ENCODE data around the gene NRL. TPM values are rescaled to one million over a fixed set of nuclear protein-coding genes. Genes with fewer than 3 reads are reported as not detected.

Gene NRL
- total and polyA plus RNA-seq, 2 donors (not counting 3 experiments of a cell fraction or from before 2014, with no cell fraction given): 0.71 to 1.1 TPM

DNA sequence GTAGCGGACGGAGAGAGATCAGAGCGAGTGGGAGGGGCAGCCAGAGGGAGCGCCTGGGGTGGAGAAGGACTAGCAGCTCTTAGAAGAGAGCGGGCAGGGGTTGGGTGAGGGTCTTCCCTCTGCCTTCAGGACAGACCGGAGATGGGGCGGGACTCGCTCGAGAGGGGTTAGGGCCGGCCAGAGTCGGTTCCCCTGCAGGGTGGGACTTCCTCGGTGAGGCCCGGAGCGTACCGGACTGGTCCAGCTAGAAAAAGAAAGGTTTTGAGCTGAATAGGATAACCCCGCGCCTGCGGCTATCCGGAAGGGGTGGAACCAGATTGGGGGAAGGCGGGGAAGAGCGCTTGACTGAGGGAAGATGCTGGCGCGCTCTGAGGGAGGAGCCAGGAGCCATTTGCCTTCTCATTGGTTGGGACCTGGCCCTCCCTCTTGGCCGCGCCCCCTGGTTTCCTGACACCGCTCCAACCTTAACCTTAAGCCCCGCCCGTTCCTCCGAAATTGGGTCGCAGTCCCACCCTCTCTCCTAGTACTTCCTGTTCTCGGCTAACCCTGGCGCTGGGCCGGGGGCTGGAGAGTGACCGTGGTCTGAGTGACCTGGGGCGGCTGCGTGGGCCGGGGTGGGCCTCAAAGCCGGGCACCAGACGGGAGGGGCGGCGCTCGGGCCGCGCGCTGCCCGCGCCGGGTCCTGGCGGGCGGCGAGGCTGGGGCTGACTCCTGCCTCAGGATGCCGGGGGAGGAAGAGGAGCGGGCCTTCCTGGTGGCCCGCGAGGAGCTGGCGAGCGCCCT is 32.4 kb upstream of the NRL start, which contains the start of gene RNF31:
TSS of gene RNF31 (plus strand) at position 521 of the 783 bp plus-strand sequence. CDS start at position 722, 201 bp downstream.
- peak; percentile 100 for FAIRE-seq
- dilution Hi-C loops (cut with MboI; ENCODE audit: extremely low pct_ligation_motif_present, low sequenced_read_pairs): no loop called here

DNA sequence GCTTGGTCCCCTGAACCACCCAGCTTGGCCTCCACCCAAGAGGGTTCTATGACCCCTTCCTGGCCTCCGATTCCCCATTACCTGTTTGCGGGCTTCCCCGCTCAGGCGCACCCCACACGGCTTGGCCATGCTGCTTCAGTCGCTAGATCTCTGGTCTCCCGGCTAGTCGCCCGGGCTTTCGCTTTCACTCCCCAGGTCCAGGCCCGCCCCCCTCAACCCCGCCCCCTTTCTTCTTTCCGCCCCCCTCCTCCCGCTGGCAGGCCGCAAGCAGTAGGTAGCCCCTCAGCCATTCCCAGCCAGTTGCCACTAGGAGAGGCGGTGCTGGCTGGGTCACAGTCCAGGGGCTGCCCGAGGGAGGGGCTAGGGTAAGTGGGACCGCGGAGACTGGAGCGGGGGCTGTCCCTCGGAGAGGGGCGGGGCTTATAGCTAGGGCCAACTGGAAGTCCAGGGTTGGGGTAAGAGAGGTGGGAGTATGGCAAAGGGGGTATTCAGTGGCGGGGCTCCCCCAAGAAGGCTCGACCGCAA is 31.8 kb upstream of the NRL start, which contains the start of gene PSME2:
TSS of gene PSME2 (minus strand) at position 158 of the 525 bp plus-strand sequence. CDS start at position 129, 29 bp downstream.
- peak within 1 kb of the TSS; percentile 59 to 86 (median 79) for H3K4me3 ChIP-seq (replicated peaks in 1 of 3; ENCODE audit: insufficient read depth in 1 of 3, low read depth in 1 of 3, low read length in 3 of 3)
- H3K4me2 ChIP-seq (ENCODE audit: insufficient read depth, low read length): peak within 1 kb of the TSS; percentile 95
- BruUV-seq (replicated peaks): no TSS peak
- intact Hi-C loops (cut with micrococcal nuclease): loop anchor here (1.0 to 5.0 kb wide), 5 partner anchors 32 to 286 kb away; partner anchors contain the start of genes DCAF11, DHRS1, IPO4 and NFATC4
- H3K9me3 ChIP-seq (replicated peaks; ENCODE audit: control insufficient read depth, insufficient read depth, low read length): no peaks in the 10 kb centered on the region
- DNase-seq (ENCODE audit: low read depth, low spot score) (peak; percentile 99), FAIRE-seq (no peak)
- dilution Hi-C loops (cut with MboI; ENCODE audit: extremely low pct_ligation_motif_present, low sequenced_read_pairs): no loop called here
- no peak for TF ChIP-seq JUN (IDR thresholded peaks at IDR 0.05; ENCODE audit: borderline replicate concordance, insufficient read depth, insufficient read length, low read depth)
- TF ChIP-seq FOS (IDR thresholded peaks at IDR 0.05; ENCODE audit: borderline replicate concordance, insufficient read depth, low read length): no peak
- no peak for TF ChIP-seq POLR2A (IDR thresholded peaks at IDR 0.05; ENCODE audit: low read depth, low read length)
- TF ChIP-seq, protein P1, sequence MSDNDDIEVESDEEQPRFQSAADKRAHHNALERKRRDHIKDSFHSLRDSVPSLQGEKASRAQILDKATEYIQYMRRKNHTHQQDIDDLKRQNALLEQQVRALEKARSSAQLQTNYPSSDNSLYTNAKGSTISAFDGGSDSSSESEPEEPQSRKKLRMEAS (IDR thresholded peaks at IDR 0.05; ENCODE audit: insufficient read depth, insufficient read length): peak; percentile 1
- TF ChIP-seq, protein P2, sequence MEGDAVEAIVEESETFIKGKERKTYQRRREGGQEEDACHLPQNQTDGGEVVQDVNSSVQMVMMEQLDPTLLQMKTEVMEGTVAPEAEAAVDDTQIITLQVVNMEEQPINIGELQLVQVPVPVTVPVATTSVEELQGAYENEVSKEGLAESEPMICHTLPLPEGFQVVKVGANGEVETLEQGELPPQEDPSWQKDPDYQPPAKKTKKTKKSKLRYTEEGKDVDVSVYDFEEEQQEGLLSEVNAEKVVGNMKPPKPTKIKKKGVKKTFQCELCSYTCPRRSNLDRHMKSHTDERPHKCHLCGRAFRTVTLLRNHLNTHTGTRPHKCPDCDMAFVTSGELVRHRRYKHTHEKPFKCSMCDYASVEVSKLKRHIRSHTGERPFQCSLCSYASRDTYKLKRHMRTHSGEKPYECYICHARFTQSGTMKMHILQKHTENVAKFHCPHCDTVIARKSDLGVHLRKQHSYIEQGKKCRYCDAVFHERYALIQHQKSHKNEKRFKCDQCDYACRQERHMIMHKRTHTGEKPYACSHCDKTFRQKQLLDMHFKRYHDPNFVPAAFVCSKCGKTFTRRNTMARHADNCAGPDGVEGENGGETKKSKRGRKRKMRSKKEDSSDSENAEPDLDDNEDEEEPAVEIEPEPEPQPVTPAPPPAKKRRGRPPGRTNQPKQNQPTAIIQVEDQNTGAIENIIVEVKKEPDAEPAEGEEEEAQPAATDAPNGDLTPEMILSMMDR (IDR thresholded peaks at IDR 0.05; ENCODE audit: extremely low read depth in 1 of 2, insufficient read depth in 1 of 2, low read depth in 1 of 2, low read length in 2 of 2): no peak
- TF ChIP-seq MYC (IDR thresholded peaks at IDR 0.05; ENCODE audit: low read depth, low read length): no peak
- TF ChIP-seq EZH2 (IDR thresholded peaks at IDR 0.05; ENCODE audit: borderline replicate concordance, low read depth, low read length, severe bottlenecking): no peak
- no peak for TF ChIP-seq GATA2 (IDR thresholded peaks at IDR 0.05; ENCODE audit: insufficient read depth, insufficient read length, low read depth, low read length)
- peak; percentile 59 for TF ChIP-seq POLR2AphosphoS5 (IDR thresholded peaks at IDR 0.05; ENCODE audit: insufficient read depth, low read depth, low read length)
- peaks cover 0 to 21% of the 10 kb centered on the region in 2 experiments for H3K36me3 ChIP-seq (ENCODE audit: control insufficient read depth in 2 of 2, extremely low read depth in 1 of 2, insufficient read depth in 2 of 2, low read length in 2 of 2)
- no peaks in the 10 kb centered on the region for H3K9me1 ChIP-seq (replicated peaks; ENCODE audit: control insufficient read depth, extremely low read depth, insufficient read depth, low read length)
- peaks cover 25% of the 10 kb centered on the region for H3K79me2 ChIP-seq (ENCODE audit: control insufficient read depth, insufficient read depth, low read length)
- CTCF ChIA-PET: interaction anchor here (0.7 to 7.8 kb wide), 12 partner anchors 10 to 187 kb away, joined by 3 to 63 read pairs (median 4); partner anchors contain the start of genes CIDEB, IRF9, PSME1 and TINF2
- POLR2A ChIA-PET: interaction anchor here (0.5 to 2.0 kb wide), 9 partner anchors 9 to 245 kb away, joined by 3 to 13 read pairs (median 5); partner anchors contain the start of genes CHMP4A, DCAF11, IRF9 and NRL
- no peaks in the 10 kb centered on the region for H3K27me3 ChIP-seq (ENCODE audit: control insufficient read depth in 2 of 2, insufficient read depth in 2 of 2, low read length in 2 of 2)
- H3K4me1 ChIP-seq (ENCODE audit: control insufficient read depth, extremely low read depth, insufficient read depth, low read length): peaks cover 19% of the 10 kb centered on the region
- peak within 1 kb of the TSS; percentile 72 for H3K9ac ChIP-seq (replicated peaks; ENCODE audit: extremely low read depth, insufficient read depth, low read length)
- no peaks in the 10 kb centered on the region for H4K20me1 ChIP-seq (replicated peaks; ENCODE audit: control insufficient read depth, extremely low read depth, insufficient read depth, low read length)
- peak within 1 kb of the TSS; percentile 52 for H3K27ac ChIP-seq (ENCODE audit: insufficient read depth, low read depth, low read length)
- peak within 1 kb of the TSS; percentile 91 for H2AFZ ChIP-seq (ENCODE audit: low read depth, low read length)

More for the DNA sequence above, 32.4 kb upstream of the NRL start, which contains the start of gene RNF31:
- Histone ChIP-seq H3K9me1 (replicated peaks; ENCODE audit: control insufficient read depth, extremely low read depth, insufficient read depth, low read length) (no peaks in the 10 kb centered on the region), H3K79me2 (ENCODE audit: control insufficient read depth, insufficient read depth, low read length) (peaks cover 25% of the 10 kb centered on the region), H3K4me3 (replicated peaks in 1 of 3; ENCODE audit: insufficient read depth in 1 of 3, low read depth in 1 of 3, low read length in 3 of 3) (peak within 1 kb of the TSS; percentile 59 to 86 (median 79)), H3K9ac (replicated peaks; ENCODE audit: extremely low read depth, insufficient read depth, low read length) (peak within 1 kb of the TSS; percentile 72), H3K27me3 (ENCODE audit: control insufficient read depth in 2 of 2, insufficient read depth in 2 of 2, low read length in 2 of 2) (no peaks in the 10 kb centered on the region), H3K4me1 (ENCODE audit: control insufficient read depth, extremely low read depth, insufficient read depth, low read length) (peaks cover 17% of the 10 kb centered on the region), H2AFZ (ENCODE audit: low read depth, low read length) (peak within 1 kb of the TSS; percentile 91), H3K27ac (ENCODE audit: insufficient read depth, low read depth, low read length) (peak within 1 kb of the TSS; percentile 52), H4K20me1 (replicated peaks; ENCODE audit: control insufficient read depth, extremely low read depth, insufficient read depth, low read length) (no peaks in the 10 kb centered on the region), H3K4me2 (ENCODE audit: insufficient read depth, low read length) (peak within 1 kb of the TSS; percentile 95), H3K9me3 (replicated peaks; ENCODE audit: control insufficient read depth, insufficient read depth, low read length) (no peaks in the 10 kb centered on the region), H3K36me3 (ENCODE audit: control insufficient read depth in 2 of 2, extremely low read depth in 1 of 2, insufficient read depth in 2 of 2, low read length in 2 of 2) (peaks cover 0 to 25% of the 10 kb centered on the region in 2 experiments)
- no TSS peak for BruUV-seq (replicated peaks)
- ChIA-PET POLR2A (interaction anchor here (1.0 to 2.0 kb wide), 6 partner anchors 10 to 66 kb away, joined by 3 to 13 read pairs (median 5); partner anchors contain the start of genes CHMP4A, DCAF11, NRL and PSME1), CTCF (interaction anchor here (0.7 to 7.8 kb wide), 11 partner anchors 11 to 187 kb away, joined by 3 to 63 read pairs (median 4); partner anchors contain the start of genes CIDEB, IRF9, PSME1 and TINF2)
- DNase-seq (ENCODE audit: low read depth, low spot score): peak; percentile 97
- intact Hi-C loops (cut with micrococcal nuclease): loop anchor here (1.0 to 5.0 kb wide), 8 partner anchors 11 to 285 kb away; partner anchors contain the start of genes CHMP4A, DCAF11, DHRS1 and IPO4
- TF ChIP-seq MYC (IDR thresholded peaks at IDR 0.05; ENCODE audit: low read depth, low read length) (no peak), POLR2A (IDR thresholded peaks at IDR 0.05; ENCODE audit: low read depth, low read length) (peak; percentile 75), POLR2AphosphoS5 (IDR thresholded peaks at IDR 0.05; ENCODE audit: insufficient read depth, low read depth, low read length) (peak; percentile 67)
- TF ChIP-seq, protein P1 (IDR thresholded peaks at IDR 0.05; ENCODE audit: insufficient read depth, insufficient read length): no peak

Measured in endothelial cell of umbilical vein (primary cell).